EL (cell line): ENCODE measurements around the gene SMYD1.

Source experiments
- DNase-seq: peaks from one replicate; pipeline ENCODE4 v3.0.0-alpha.2; 2016

The SMYD1 gene

DNA sequence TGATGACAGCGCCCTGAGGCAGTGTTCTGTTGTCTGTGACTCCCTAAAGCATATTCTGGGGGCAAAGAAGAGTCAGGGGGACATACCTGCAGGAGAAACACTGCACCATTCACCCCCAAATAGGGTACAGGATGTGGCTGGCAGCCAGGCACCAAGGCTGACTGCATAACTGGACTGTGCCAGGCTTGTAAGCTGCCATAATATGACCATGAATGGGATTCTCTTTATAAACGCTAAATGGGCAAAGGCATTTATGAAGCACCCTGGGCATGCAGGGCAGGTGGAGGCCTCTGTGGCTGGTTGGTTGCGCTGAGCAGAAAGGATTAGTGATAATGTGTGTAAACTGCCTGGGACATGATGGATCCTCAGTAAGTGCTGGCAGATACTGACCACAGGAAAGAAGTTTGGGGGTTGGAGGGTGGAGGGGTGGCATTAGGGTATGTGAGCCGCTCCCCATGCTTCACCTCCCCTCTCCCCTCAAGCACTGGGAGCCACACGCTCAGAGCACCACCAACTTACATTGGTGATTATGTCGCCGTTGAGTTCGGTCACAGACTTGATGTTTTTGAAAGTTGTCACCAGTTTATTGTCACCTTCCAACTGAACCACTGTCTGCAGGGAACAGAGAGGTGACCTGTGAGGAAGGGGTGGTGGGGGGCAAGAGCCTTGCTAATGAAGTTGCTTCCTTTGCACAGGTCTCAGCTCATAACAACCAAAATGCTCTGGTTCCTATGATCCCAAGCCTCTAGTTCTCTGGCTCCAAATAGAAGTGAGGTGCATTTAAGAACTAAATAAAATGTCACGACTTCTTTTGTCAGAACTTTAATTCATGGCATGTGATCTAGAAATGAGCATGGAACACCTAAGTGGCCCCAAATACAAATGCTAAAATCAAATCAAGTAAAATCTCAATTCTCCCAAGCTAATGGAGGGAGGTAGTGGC, 56.6 kb downstream of the SMYD1 start:
- no peak for DNase-seq

DNA sequence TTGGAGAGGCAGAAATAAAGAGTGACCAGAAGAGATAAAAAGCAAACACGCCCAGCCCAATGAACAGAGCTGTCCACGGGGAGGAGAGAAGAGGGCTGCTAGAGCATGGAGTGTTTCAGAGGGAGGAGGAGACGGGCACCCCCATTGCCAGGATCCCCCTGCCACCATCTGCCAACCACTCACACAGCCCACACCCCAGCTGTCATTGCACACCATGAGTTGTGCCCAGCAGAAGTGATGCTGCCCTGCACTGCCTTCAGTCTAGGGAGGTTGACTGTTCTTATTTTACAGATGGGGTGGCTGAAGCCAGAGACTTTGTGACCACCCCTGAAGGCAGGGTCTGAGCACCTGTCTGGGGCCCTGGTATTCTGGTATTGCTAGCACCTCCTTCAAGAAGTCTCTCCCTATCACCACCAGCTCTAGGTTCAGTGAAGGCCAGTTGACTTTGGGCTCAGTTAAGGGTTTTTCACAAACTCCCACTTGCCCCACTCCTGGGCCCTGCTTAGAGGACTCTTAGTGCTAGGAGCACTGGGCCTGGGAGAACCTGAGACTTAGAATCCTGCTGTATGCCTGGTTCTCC, 57.8 kb downstream of the SMYD1 start:
- no peak for DNase-seq

DNA sequence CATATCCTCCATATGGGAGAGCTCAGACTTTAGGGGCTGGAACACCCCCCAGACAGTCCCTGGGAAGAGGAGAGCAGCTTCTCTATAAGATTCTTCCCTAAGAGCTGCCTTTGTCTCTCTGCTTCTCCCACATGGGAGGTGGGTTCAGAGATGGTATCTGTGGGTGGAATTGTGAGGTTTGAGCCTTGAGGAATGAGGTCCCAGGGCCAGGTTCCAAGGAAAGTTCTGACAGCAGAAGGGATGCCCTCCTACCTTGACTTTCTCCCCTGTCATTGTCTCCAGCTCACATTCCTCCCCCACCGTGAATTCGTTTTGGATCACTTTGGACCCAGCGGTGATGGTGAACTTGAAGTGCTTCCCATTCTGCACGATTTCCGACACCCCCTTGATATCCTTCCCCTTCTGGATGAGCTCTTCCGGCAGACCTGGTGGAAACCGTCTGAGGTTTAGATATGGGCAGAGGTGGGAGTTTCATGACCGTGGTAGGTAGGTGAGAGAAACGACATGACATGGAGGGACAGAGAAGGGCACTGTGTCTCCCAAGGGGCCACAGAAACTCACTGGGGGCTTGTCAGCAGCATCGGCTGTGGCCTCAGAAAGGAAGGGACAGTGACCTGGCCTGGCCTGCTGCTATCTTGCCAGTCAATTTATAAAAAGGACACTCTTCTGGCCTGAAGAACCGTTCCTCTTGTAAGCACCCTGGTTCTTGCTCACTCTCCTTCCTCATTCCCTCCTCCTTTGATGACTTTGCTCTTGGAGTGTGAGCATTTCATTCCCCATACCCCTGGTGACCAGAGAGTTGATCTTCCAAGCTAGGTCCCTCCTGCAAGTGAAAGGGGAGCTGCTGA, 58.5 kb downstream of the SMYD1 start:
- no peak for DNase-seq

DNA sequence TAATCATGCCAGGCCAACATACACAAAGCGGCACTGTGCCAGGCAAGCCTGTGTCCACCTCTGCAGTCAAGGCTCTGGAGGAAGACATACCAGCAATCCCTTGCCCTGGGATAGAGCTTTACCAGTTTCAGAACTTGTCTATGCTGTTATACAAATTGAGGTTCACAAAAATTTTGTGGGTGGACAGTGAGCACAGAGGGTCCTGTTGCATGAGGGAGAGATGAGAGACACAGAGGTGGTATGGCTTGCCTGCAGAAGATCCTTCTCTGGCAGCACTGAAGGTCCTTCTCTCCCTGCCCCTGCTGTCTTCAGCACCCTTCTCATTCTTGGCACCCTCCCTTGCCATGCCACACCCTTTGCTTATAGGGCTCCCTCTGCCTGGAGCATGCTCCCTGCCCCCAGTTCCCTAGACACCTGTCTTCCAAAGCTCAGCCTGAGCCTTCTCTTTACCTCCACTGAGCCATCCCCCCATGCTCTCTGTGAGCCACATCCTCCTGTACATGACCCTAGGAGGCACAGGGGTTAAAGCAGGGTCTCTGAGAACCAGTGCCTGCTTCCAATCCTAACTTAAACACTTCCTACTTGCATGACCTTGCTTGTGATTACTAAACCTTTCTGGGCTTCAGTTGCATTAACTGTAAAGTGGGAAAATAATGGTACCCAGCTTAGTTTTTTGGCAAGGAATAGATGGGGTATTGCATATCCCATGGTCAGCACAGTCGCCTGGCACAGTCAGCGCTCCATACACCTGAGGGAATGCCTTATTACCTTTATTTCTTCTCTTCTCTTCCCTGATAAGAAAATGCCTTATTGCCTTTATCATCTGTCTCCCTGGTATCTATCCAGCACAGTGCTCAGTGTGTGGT, 59.4 kb downstream of the SMYD1 start:
- no peak for DNase-seq

DNA sequence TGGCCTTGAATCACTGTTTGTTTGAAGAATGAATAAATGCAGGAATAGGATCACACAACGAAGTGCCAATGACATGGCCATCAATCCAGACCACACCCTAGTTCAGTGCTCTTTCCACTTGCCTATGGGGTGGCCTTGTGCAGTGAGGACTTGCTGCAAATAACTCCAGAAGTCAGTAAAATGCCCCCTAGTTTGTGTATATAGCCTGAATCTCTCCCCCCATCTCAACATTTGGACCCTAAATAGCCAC, 59.9 kb downstream of the SMYD1 start:
- no peak for DNase-seq

- no peak for DNase-seq
Observed at GRCh38 chr2:88127888-88128653, 60.4 kb downstream of the SMYD1 start, which contains the start of gene FABP1. TSS of gene FABP1 (minus strand) at chr2:88128062. CDS start at chr2:88128017, 45 bp downstream.

DNA sequence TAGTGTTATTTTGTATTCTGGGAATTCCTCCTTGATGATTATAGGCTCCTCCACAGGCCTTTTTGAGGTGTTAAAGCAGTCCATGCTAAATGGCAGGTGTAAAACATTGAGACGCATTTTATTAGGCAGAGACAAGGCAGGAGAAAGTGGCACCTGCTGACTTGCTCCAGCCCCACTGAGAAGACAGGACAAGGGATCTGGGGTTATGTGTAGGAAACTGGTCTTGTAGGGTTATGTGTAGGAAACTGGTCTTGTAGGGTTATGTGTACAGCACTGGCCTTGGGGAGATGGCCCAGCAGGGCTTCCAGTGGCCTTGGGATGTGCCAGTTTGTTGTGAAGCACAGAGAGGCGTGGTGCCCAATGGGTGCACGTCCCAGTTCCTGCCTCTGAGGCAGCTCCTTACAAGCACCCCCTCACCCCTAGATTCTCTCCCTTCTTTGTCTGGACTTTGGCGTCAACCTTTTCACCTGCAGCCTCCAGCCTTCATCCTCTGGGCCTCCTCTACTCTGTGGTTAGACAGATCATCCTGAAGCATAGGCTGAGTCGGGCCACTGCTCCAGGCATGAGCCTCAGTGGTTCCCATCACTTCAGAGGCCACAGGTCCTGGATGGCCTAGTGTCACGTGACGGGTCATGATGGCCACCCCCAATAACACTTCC, 61.2 kb downstream of the SMYD1 start:
- DNase-seq, result no peak

DNA sequence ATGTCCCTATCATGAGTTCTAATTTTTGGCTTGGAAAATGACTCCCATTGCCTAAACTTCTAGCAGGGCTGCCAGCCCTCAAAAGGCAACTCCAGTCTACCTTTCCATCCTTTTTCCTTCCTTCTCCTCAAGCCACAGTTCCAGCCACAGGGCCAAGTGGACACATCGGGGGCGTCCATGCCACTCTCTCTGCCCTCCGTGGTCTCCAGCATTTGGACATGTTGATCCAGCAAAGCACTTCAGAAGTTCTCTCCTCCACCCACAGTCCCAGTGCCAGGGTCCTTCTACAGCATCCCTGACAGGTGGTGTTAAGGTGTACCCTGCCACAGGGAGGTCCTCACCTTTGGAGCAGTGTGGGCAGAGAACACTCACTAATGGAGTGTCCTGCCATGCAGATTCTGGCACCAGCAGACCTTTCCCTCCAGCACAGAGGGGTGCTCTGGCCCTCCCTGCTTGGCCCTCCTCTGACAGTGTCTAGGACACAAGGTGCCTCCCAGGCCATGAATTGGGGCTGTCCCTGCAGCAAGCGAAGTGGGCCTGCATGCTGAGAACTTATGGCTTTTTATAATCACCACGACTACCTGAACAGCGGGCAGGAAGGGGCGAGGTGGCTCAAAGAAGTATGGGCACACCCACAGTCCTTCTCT, 61.8 kb downstream of the SMYD1 start:
- no peak for DNase-seq

DNA sequence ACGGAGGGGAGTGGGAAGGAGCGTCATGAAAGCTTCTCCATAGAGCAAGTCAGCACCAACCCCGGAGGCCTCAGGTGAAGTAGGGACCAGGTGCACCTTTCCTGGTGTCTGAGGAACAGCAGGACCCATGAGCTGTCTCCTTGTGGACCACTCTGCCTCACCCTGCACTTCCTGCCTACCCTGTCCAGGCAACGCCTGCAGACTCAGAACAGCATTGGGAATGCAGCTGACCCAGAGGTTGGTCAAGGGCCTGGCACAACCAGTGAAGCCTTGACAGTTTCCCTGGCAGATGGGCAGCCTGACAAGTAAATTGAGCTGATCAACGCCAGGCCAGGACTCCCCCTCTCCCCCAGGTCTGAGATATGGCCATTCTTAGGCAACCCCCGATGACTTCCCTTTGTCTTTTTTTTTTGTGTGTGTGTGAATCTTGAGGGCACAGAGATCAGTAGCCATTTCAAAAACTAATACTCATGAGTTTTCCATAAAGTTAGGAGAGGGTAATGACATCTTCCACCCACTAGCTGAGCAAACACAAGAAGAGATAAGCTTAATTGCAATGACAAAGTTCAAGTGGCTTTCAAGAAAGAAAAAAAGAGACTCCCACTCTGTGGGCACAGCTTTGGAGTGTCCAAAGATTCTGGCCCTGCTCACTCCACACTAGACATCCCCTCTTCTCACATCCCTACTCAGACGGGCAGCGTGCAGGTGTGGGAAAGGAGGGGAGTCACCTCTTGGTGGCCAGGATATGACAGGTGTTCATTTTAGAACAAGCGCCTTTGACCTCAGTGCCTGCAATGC, 63.8 kb downstream of the SMYD1 start:
- no peak for DNase-seq

- DNase-seq, result no peak
Observed at GRCh38 chr2:88131999-88132368, 64.4 kb downstream of the SMYD1 start.

- no peak for DNase-seq
Observed at GRCh38 chr2:88133875-88134274, 66.2 kb downstream of the SMYD1 start.

DNA sequence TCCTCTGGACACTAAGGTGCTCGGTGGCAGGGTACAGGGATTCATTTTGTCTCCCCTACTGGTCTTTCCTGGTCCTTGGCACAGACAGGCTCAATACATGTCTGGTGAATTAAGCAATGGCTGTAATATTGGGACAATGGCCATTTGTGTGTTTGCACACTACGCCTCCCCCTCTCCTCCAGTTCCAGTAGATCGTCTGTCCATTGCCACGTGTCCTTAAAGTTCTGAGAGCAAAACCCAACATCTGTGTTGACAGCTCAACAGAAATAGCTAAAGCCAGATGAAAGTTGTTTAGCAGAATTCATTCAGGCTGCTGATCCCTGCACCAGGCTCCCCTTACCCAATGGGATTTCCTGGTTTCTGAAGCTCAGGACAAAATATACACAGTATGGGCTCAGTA, 69.2 kb downstream of the SMYD1 start:
- no peak for DNase-seq

DNA sequence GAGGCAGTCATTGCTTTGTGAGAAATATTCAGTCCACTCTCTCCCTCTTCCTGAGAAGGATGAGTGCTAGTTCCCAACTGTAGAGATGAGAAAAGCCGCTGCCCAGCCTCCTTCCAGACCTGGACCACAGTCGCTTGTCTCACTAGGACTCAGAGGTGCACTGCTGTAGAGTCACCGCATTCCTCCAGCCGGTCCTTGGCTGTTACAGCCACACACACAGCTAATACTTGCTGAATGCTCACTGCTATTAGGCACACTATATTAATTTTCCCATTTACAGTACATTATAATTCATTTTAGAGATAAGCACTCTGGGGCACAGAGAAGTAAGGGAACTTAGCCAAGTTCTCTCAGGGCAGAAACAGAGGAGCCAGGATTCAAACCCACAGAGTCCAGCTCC, 70.2 kb downstream of the SMYD1 start:
- DNase-seq, result no peak

- no peak for DNase-seq
Observed at GRCh38 chr2:88139203-88139702, 71.6 kb downstream of the SMYD1 start.

DNA sequence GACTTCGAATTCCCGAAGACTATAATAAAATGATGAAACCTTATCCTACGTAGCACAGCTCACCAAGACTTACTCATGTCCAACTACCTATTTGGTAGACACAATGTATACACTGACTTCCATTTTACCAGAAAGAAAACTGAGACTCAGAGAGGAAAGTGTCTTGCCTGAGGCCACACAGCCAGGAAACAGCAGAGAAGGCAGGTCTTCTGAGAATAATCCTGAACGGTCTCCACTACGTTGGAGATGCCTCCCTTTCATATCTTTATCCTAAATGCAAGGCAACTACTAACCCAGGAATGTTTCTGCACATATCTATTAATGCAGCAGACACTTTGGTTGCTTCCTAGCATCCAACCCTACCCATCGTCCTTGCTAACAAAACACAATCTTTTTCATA, 72.2 kb downstream of the SMYD1 start:
- no peak for DNase-seq

GRCh38 chr2:88141952-88142351, 74.3 kb downstream of the SMYD1 start:
- DNase-seq, result no peak

DNA sequence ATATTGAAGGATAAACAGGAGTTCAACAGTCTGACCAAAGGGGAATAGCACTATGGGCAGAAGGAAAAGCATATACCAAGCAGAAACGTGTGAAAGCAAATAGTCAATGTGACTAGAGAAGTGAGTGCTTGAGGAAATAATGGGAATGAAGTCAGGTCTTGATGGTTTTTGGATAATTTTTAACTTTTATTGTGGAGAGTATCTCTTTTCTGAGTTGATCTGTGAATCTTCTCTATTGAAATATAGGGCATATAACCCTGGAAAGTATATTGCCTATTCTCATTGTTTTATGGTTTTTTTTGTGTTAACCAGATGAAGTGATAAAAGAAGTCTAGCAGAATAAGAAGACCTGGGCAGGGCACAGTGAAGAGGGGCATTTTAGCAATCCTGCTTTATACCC, 76.6 kb downstream of the SMYD1 start:
- no peak for DNase-seq

GRCh38 chr2:88144914-88145497, 77.4 kb downstream of the SMYD1 start:
- DNase-seq, result no peak

- DNase-seq, result no peak
Observed at GRCh38 chr2:88146590-88146989, 79.0 kb downstream of the SMYD1 start.
